Heart left ventricle (tissue), 16 donors: ENCODE measurements around the gene CXXC5. TPM values are rescaled to one million over a fixed set of nuclear protein-coding genes. Genes with fewer than 3 reads are reported as not detected.

Experiments used
- ATAC-seq, 4 donors: fragments of 200-7000 bp; cut with Tn5 transposase; one replicate each; pipeline ENCODE4 v1.9.1; 2020 to 2022; ENCODE audit warnings: moderate library complexity in 4 of 4, mild to moderate bottlenecking in 3 of 4, moderate number of reproducible peaks in 1 of 4
- DNase-seq, 5 donors: peaks; one replicate each; pipeline ENCODE4 v3.0.0-alpha.2; 2020
- H3K27ac ChIP-seq, 12 donors: fragments of 200-600 bp; sonication (generic) in 4 of 12; one replicate each; pipeline versions ENCODE4 v1.5.0 to v1.8.0; 2016 to 2022; ENCODE audit warnings: mild to moderate bottlenecking in 2 of 12
- H3K27me3 ChIP-seq, 9 donors: fragments of 200-600 bp; sonication (generic) in 2 of 9; one replicate each; pipeline versions ENCODE4 v1.5.1 to v1.8.0; 2016 to 2022; ENCODE audit warnings: mild to moderate bottlenecking in 3 of 9
- H3K36me3 ChIP-seq, 9 donors: fragments of 200-600 bp; sonication (generic) in 2 of 9; one replicate each; pipeline versions ENCODE4 v1.5.0 to v1.8.0; 2018 to 2022; ENCODE audit warnings: mild to moderate bottlenecking in 2 of 9
- H3K4me1 ChIP-seq, 12 donors: fragments of 200-600 bp; sonication (generic) in 4 of 12; one replicate each; pipeline versions ENCODE4 v1.5.0 to v1.8.0; 2016 to 2022; ENCODE audit warnings: mild to moderate bottlenecking in 3 of 12
- H3K4me3 ChIP-seq, 12 donors: fragments of 200-600 bp; sonication (generic) in 4 of 12; one replicate each; pipeline versions ENCODE4 v1.5.0 to v1.8.0; 2017 to 2022; ENCODE audit warnings: mild to moderate bottlenecking in 9 of 12, moderate library complexity in 4 of 12
- H3K9me3 ChIP-seq, 12 donors: fragments of 200-600 bp; sonication (generic) in 4 of 12; one replicate each; pipeline versions ENCODE4 v1.5.0 to v1.8.0; 2016 to 2022; ENCODE audit warnings: mild to moderate bottlenecking in 1 of 12
- POLR2A ChIP-seq, 2 donors: fragments of 450-650 bp; IDR thresholded peaks; one replicate each; pipeline ENCODE4 v1.6.1; 2017; ENCODE audit warnings: antibody characterized with exemption in 2 of 2, mild to moderate bottlenecking in 2 of 2, moderate library complexity in 2 of 2
- WGBS, 4 donors: extraction: QIAGEN DNeasy Blood & Tissue Kit in 2 of 4; methylation state at CpG; one replicate each; pipeline versions ENCODE4 v1.1.5 to v1.1.7; 2013 to 2018; 5-methylcytosine and 5-hydroxymethylcytosine counted together
- intact Hi-C, 10 donors: fragments of 100-400 bp; cut with DNase I; formaldehyde crosslinking; loops; one replicate each; pipeline versions ENCODE4 v1.11.1 to v1.14.2; 2022
- polyA plus RNA-seq, 2 donors: library from polyadenylated mRNA; stranded (reverse); fragments of 200-250 nt; gene quantifications; one replicate each; pipeline ENCODE4 v1.2.3, GENCODE V29; 2013
- total RNA-seq, 9 donors: library from RNA; depleted of rRNA in 2 of 9; stranded (reverse); fragments of >200 nt in 2 of 9; fragmentation: NEBNext Ultra II Directional in 3 of 9; extraction: Animal tissue kit (Norgen Biotek cat#: 25700) in 3 of 9; gene quantifications; one replicate each; pipeline versions ENCODE4 v1.1.0 to v1.2.4, GENCODE V29; 2016 to 2023
- TF ChIP-seq, protein P1 (sequence below), 12 donors: fragments of 200-600 bp; sonication (generic) in 4 of 12; IDR thresholded peaks; one replicate each; pipeline versions ENCODE4 v1.5.0 to v1.8.0; 2018 to 2022; ENCODE audit warnings: antibody characterized with exemption in 12 of 12, mild to moderate bottlenecking in 5 of 12
- donor health status: ischemic (EF 13 %, LVEDD 7.1; RV severe dilation, severe dysfunction).
- donor health status: healthy with polysubstance abuse.
- donor health status: DM: no; HTN: yes; CAD: no.
- donor health status: DM: no; HTN: no; CAD: no.
- donor health status: ischemic (EF 25% LVEDD 6.9; RV normal size, moderate dysfunction).
- donor health status: ischemic (EF 25% LVEDD 5.7; RV mildly dilated, moderate dysfunction).
- donor health status: healthy.
- donor health status: DM: yes; HTN: yes; CAD: no.
- donor health status: ischemic (EF 35%, LVEDD 5.7; RV mildly dilated, moderate dysfunction).
- donor health status: nonischemic (EF 11% LVEDD 7.7; RV severe dilation, severe dysfunction).
- donor health status: DM: yes; HTN: yes; CAD: no.
- donor health status: PGD.
- donor health status: ischemic (EF 29% LVEDD 5.4; RV normal size, mild dysfunction).
- donor health status: nonischemic (EF 23%, LVEDD 6.1; RV moderate dilation, normal function).

Gene CXXC5
- total and polyA plus RNA-seq, 11 donors, result 29.8 to 74.6 (median 36.3) TPM

- intact Hi-C loops, result no loop called here
- Histone ChIP-seq H3K4me3 (peak overlapping the region in 11 of 12 donors; percentile 10 to 51 (median 41)), H3K27ac (peak overlapping the region; percentile 75 to 98 (median 92)), H3K9me3 (no peaks in the 10 kb centered on the region), H3K4me1 (peaks cover 38 to 99% (median 89%) of the 10 kb centered on the region in 12 donors), H3K36me3 (peaks cover 0 to under 1% (median 0%) of the 10 kb centered on the region in 9 donors), H3K27me3 (no peaks in the 10 kb centered on the region)
- WGBS, 4 donors, result 5 to 12% (median 8%) methylated on average over 10 to 15 of the region's 15 CpGs
- peak in 1 of 2 donors; percentile 25 for TF ChIP-seq POLR2A (IDR thresholded peaks at IDR 0.05)
- TF ChIP-seq, protein P1, sequence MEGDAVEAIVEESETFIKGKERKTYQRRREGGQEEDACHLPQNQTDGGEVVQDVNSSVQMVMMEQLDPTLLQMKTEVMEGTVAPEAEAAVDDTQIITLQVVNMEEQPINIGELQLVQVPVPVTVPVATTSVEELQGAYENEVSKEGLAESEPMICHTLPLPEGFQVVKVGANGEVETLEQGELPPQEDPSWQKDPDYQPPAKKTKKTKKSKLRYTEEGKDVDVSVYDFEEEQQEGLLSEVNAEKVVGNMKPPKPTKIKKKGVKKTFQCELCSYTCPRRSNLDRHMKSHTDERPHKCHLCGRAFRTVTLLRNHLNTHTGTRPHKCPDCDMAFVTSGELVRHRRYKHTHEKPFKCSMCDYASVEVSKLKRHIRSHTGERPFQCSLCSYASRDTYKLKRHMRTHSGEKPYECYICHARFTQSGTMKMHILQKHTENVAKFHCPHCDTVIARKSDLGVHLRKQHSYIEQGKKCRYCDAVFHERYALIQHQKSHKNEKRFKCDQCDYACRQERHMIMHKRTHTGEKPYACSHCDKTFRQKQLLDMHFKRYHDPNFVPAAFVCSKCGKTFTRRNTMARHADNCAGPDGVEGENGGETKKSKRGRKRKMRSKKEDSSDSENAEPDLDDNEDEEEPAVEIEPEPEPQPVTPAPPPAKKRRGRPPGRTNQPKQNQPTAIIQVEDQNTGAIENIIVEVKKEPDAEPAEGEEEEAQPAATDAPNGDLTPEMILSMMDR (IDR thresholded peaks at IDR 0.05), result no peak
- peak in 3 of 4 donors; percentile 2 to 33 (median 14) for ATAC-seq
- peak in 4 of 5 donors; percentile 71 to 81 (median 76) for DNase-seq
Observed at GRCh38 chr5:139658928-139659667, 10.9 kb downstream of the CXXC5 start.

DNA sequence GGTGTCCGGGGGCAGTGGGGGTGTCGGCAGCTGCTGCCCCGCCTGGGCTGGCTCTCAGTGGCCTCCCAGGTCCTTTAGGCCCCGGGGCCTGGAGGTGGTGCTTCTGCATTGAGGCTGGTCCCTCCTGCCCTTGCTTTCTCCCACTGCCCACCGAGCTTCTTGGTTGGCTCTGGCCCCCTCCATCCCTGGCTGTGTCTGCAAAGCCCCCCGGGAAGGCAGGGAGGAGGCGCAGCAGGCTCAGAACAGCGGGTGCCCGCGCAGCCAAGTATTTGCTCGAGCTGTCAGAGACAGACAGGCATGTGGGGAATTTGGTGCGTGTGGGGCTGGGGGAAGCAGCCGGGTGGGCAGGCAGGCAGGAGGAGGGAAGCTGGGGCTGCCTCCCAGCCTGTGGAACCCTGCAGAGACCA, 11.5 kb downstream of the CXXC5 start:
- 5 to 13% (median 13%) methylated on average over 12 to 13 of the region's 13 CpGs; no CpG with 5 or more reads in 1 of the 4 donors for WGBS, 4 donors
- DNase-seq (peak in 2 of 5 donors; percentile 35 to 61), ATAC-seq (no peak)
- Histone ChIP-seq H3K9me3 (no peaks in the 10 kb centered on the region), H3K27me3 (no peaks in the 10 kb centered on the region), H3K4me3 (peak overlapping the region in 11 of 12 donors; percentile 10 to 51 (median 41)), H3K27ac (peak overlapping the region; percentile 75 to 98 (median 92)), H3K4me1 (peaks cover 38 to 99% (median 89%) of the 10 kb centered on the region in 12 donors), H3K36me3 (peaks cover 0 to 4% (median 0%) of the 10 kb centered on the region in 9 donors)
- intact Hi-C loops, result no loop called here
- no peak for TF ChIP-seq POLR2A (IDR thresholded peaks at IDR 0.05)
- TF ChIP-seq, protein P1 (IDR thresholded peaks at IDR 0.05), result no peak

DNA sequence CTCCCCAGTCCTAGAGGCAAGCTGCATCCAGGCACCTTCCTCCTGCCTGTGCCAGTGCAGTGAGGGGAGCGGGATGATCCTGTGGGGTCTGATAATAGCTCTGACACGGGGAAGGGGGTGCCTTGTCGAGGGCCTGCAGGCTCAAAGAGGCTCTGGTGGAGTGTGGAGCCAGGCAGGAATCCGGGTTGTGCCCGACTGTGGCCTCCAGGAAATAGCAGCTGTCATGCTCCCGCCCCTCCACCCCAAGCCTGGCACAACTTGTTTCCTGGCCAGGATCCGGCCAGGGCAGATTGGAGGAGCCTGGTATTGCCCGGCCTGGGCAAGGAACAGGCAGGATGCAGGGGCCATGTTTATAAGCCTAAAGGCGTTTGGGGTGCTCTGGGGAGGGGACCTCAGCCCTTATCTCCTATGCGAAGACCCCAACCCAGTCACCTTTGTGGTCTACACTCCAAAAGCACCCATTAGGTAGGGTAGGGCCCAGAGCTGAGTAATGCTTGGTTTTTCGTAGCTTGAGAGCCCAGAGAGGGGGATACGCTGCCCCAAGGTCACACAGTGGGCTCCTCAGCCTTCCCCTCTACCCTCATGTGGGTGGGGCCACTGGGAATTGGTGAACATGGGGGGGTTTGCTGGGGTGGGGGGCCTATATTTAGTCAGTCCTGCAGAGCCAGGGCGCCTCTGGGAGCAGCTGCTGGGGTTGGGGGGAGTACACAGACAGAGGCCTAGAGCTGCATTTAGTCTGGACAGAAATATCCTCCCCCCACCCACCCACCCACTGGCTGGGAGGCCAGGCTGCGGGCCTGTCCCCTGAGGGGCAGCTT, 12.2 kb downstream of the CXXC5 start:
- TF ChIP-seq POLR2A (IDR thresholded peaks at IDR 0.05), result peak in 1 of 2 donors; percentile 37
- TF ChIP-seq, protein P1 (IDR thresholded peaks at IDR 0.05), result no peak
- peaks cover 0 to 4% (median 0%) of the 10 kb centered on the region in 9 donors for H3K36me3 ChIP-seq
- peak; percentile 78 to 91 (median 86) for DNase-seq
- peak overlapping the region; percentile 75 to 98 (median 92) for H3K27ac ChIP-seq
- intact Hi-C loops, result no loop called here
- ATAC-seq, result peak; percentile 58 to 70 (median 64)
- peak overlapping the region in 10 of 12 donors; percentile 3 to 51 (median 42) for H3K4me3 ChIP-seq
- 24 to 39% (median 29%) methylated on average over 12 to 14 of the region's 14 CpGs for WGBS, 4 donors
- peaks cover 38 to 99% (median 89%) of the 10 kb centered on the region in 12 donors for H3K4me1 ChIP-seq
- H3K9me3 ChIP-seq, result no peaks in the 10 kb centered on the region
- no peaks in the 10 kb centered on the region for H3K27me3 ChIP-seq
